NCI-H2081 (cell line): Measurements from ENCODE around the gene AMOTL1.

Source experiments
- DNase-seq, 2 experiments: peaks; one replicate each; lab custom pipeline; 2025; lab: John Stamatoyannopoulos, UW

Gene AMOTL1

DNA sequence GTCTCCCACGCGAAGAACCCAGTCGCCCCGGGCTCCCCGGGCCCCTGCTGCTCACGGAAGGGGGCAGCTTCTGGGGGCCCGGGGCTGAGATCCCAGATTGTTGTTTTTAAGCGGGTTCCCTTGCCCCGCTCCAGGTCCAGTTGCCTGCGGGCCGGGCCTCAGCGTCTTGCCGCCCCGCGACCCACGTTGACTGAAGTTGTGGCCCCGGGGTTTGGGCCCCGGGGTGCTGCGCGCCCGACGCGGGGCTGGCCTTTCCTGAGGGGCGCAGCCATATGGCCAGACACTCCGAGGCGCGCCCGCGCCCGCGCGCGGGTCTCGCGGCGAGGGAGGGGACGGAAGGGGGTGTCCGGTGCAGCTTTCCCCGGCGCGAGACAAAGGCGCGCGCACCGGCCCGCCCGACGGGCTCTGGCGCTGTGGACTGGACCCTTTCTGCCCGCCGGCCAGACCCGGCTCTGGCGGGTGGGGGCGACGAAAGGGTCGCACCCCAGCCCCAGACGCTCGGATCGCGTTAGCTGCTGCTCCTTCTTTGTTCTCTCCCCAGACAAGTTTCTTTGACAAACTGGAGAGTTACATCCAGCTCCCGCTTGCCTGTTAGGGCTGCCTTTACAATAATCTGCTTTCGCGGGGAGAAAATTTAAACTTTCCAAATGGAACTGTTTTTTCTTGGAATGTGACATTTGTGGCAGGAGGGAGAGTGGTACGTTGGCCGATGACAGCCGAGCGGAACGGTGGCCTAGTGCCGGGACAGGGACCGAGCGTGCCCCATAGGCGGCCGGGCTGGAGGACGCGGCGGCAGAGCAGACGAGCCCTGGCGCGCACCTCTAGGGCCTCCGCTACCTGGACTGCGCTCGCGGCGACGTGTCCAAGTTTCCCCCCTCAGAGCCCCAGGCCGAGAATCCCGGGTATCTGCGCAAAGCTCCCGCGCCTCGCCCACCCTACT lies 716 bp downstream of the AMOTL1 start:
- peak; percentile 36 to 57 for DNase-seq

DNA sequence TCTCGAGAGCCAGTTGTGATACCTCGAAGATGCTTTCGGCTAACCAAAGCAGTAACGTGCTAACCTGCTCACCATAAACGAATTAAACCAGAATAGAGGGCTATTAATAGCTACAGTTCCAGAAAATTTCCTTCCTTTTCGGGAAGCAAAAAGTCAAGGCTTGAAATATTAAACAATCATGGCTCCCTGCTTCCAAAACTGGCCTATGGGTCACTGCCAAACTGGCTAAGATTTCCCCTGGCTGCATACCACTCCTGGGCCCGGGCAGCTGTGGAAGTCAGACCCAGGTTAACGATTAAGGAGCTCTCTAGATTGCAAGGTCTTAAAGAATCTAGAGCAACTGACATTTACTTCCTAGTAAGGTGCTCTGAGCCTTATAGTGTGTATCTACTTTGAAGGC lies 1.7 kb downstream of the AMOTL1 start:
- no peak for DNase-seq

DNA sequence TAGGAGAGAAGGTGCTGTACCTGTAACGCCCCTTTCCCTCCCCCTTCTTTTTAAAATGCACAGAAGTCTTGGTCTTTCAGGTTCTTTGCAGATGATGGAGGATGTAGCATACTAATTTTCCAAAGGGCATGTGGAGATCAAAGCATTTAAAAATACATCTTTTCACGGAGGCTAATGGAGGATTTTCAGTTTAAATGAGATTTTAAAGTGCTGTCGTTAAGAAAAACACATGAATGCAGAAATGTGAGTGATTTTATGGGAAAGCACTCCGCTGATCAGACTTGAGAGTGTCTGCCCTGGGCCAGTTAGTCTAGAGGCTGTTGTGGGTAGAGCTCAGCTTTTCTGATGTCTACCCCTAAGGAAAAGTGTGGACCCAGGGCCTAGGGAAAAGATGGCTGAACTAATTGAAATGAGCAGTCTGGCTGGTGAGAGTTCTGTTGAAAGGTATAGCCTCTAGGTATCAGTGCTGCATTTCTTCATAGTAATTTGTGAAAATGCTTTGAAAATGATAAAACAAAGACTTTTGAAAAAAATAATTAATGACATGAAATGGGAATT lies 2.5 kb downstream of the AMOTL1 start:
- DNase-seq = no peak

DNA sequence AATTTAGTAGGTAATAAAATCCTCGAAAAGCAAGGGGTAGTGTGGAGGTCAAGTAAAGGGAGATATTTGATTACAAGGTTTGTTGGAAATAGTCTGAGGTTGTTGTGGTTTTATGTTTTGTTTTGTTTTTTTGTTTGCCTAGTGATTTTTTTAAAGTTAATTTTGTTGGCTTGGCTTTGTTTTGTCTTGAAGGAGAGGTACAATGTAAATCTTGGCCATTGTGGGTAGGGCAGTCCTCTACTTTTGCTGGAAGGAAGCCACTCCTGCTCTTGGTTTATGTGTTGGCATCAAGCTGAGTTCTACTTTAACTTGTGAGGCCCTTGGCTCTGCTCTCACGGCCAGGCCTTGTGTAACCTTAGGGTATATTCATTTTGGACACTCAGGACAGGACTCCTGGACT lies 3.2 kb downstream of the AMOTL1 start:
- DNase-seq = no peak

DNA sequence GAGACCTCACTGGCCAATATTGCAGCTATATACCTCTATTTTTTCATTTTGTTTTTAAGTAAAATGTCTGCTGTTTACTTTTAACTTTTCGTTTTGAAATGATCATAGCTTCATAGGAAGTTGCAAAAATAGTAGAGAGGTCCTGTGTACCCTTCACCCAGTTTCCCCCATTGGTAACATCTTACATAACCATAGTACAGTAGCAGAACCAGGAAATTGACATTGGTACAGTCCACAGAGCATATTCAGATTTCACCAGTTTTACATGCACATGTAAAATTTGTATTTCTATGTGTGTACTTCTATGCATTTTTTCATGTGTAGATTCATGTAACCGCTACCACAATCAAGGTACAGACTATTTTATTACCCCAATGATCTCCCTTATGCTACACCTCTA lies 3.8 kb downstream of the AMOTL1 start:
- DNase-seq = no peak

DNA sequence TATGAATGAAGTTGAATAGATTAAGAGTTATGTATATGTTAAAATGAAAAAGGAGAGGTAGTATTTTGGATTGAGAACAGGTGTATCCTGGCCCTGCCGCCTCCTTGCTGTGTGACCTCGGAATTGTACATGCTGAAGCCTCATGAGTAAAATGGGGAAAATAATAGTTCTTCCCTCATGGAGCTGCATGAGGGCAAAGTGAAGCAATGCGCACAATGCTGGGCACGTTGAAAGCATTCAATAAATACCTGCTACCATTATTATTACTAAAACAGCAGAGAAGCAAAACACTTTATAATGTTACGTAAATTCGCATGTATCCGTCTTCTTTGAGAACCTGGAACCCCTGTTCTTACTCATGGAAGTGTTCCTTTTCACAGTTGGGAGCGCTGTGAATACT lies 5.7 kb downstream of the AMOTL1 start:
- no peak for DNase-seq

DNA sequence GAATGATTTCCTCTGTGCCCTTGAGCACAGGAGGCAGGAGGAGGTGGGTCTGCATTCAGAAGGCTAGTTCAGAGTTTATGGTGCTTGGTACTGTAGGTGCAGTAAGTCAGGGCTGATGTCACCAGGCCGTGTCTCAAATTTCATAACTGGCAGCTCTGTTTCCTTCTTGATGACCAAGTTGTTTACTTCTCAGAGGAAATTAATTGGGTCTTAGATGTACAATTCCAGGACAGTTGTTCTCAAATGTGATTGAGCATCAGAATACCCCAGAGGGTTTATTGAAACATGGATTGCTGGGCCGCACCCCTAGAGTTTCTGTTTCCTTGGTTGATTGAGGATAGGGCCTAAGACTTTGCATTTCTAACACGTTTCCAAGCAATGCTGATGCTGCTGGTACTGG lies 6.2 kb downstream of the AMOTL1 start:
- no peak for DNase-seq

DNA sequence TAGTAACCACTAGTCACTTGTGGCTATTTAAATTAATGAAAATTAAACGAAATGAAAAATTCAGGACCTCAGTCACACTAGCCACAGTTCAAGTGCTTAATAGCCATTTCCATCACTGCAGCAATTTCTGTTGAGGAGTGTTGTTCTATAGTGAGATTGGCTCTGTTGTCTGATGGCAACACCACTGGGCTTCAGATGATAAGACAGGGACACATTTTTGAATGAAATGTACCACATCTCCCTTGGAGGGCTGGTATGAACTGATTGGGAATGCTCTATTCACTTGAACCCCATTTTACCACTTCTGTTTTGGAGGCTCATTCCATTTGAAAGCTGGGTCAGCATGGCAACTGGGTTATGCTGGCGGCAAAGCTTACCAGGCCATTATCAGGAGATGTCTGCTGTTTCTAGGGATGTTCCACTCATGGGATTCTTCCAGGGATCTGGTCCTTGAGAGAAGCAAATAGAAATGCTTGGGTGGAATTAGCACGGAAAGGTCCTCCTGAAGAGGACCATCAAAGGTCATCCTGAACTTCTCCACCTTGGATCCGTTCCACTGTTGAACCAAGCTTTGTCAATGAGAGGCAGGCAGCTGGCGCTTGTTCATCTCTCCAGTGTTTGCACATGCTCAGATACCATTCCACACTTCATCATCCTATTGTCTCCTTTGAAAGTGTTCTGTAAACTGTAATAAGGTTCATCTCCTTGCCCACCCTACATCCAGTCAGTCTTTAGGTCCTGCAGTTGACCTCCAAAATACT lies 7.6 kb downstream of the AMOTL1 start:
- DNase-seq = peak; percentile 8 to 59

DNA sequence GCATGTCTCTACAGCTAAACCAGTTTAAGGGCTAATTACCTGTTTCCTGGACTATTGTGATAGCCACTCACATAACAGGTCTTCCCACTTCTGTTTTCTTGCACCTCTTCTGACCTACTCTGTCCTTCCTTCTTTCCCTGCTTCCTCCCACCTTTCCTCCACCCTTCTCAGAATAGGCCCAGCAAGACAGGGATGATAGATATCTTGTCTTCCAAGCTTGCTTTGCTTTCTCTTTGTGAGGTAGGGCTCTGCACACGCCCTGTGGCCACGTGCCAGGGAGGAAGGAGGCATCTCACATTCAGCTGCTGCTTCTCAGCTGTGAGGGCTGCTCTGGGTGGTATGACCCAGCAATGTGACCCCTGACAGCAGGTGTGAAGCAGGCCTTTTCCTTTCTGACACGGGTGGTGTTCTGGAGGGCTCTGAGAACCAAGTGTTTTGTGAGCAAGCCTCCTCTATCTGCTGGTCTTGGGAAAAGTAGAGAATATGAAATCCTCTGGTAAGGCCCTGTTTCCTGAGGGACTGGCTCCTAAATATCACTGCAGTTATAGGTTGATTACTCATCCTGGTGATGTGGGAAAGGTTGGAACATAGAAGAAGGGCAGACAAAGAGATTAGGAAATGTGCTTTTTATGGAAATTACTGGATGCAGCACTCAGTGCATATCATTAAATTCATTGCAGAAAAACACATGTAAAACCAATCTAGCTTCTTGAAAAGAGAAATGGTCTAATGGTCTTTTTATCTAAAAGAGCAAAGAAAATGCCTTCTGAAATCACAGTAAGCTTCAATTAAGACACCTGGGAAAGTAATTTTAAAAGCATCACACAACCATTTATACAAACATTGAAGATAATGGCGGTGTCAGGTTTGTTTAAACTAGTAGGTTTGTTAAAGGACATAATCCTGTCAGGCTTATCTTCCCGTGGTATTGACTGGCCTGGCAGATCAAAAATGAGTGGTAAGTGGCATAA lies 8.5 kb downstream of the AMOTL1 start:
- DNase-seq = peak; percentile 72 to 92

DNA sequence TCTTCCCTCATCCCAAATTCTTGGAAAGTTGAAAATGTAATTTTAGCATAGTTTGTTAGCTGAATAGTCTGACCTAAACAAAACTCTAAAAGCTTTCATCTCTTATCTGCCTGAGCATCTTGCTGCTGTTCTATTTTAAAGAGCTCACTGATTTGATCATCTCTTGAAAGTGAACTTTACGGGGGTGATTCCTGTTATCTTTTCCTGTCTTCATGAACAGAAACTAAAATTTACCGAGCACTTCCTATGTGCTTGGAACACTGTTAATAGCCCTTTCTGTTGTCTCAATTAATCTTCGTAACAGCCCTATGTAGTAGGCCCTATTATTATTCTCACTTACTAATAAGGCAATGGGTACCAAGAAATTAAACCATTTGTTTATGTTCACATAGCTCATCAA lies 12.3 kb downstream of the AMOTL1 start:
- no peak for DNase-seq

DNA sequence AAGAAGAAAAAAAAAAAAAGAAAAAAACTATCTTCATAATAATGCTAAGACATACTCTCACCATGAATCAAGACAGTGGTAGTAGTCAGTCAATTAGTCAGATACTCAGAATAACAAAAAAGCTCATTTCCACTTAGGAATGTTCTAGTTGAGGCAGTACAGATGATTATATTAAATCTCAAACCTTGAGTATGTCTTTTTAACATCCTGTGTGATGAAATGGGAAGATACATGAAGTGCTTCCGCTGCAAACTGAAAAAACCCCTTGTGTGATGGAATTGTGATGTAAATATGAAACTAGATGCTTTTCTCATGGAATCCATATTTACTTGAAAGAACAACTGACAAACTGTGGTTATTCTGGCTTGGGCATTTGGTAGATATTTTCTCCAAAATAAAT lies 13.7 kb downstream of the AMOTL1 start:
- no peak for DNase-seq

DNA sequence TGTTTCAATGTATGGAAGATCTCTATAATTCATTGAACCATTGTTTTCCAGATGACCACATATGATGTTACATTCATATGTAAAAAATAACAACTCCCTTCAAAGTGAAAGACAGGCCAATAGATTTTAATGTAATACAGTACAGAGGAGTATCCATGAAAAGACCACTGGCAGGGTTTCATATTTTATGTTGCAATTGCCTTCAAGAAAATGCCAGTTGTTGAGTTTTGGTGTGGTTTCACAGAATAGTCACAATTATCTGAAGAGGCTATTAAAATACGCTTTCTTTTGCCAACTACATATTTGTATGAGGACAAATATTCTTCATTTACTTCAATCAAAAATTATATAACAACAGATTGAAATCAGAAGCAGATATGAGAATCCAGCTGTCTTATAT lies 14.3 kb downstream of the AMOTL1 start:
- DNase-seq = no peak

DNA sequence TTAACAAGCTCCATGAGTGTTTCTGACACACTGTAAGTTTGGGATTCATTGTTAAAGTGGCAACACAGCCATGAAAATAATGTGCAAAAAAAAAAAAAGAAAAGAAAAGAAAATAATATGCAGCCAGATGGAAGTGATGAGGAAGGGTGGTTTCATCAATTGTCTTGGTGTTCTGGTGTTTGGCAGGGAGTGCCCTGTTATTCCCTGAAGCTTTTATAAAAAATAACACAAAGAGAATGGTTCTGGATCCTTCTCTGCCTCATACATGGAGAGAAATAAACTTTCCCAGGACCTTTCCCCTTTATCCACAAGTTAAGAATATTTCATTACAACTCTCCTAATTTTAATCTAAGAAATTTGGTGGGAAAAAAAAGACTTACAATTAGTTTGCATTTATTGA lies 16.7 kb downstream of the AMOTL1 start:
- no peak for DNase-seq

DNA sequence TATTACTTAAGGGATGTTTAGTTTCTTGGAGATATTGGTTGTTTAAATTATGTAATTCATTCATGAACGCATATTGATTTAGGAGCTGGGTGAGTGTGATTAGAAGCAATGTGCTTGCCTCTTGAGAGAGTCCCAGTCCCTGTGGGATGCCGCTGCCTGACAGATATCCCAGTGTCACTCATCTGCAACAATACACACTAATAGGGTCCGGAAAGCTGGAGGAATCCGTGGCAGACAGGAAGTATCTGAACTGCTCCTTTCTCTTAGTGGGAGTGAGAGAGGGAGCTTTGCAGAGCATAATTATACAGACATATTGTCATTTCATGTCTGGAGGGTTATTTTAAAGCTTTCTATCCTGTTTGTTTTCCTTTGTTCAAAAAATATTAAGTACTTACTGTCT lies 17.4 kb downstream of the AMOTL1 start:
- DNase-seq = no peak

DNA sequence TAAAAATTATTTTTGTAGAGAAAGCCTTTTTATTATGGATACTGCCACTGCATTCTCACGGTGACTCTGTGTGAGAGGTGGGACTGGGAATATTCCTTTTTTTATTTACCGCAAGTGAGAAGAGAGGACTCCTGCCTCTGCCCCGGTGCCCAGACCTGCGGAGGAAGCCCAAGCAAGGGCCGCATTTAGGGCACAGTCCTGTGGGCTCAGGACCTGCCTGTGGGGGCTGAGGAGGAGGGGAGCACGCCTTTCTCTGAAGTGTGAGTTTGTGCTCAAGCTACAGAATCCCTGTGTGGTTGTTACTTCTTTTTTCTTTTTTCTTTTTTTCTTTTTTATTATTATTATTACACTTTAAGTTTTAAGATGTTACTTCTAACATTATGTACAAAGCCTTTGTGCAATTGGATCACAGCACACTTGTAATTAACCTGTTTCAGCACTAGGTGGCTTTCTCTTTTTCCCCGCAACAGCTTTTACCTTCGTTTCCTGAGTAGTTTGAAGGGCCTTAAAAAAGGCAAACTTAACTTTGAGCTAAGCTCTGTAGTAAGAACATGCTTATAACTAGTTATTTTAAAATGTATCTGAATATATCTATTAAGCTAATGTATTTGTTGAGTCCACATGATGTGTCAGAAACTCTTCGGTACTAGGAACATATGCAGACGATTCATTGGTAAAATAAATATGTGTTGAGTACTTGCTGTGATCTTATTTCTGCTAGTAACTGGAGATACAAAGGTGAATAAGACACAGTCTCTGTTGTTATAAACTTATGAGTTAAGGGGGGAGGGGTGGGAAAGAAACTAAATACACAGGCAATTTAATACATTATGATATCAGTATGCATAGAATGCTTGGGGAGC lies 18.3 kb downstream of the AMOTL1 start:
- peak; percentile 6 to 27 for DNase-seq

DNA sequence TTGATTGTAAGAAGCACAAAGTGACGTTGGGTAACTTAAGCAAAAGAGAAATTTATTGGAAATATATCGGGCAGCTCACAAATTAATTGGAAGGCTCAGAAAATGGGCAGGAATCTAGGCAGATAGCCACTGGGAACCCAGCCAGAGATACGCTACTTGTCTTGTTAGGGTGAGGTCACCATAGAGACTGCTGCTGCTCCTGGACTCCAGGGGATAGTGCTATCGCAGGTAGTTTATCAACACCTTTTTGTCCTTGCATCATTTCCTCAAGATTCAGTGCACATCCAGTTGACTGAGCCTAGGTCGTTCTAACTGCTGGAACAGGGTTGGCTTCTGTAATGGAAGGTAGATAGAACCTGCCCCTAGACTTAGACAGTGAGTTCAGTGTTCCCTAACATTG lies 19.6 kb downstream of the AMOTL1 start:
- DNase-seq = peak in 1 of 2 experiments; percentile 28

DNA sequence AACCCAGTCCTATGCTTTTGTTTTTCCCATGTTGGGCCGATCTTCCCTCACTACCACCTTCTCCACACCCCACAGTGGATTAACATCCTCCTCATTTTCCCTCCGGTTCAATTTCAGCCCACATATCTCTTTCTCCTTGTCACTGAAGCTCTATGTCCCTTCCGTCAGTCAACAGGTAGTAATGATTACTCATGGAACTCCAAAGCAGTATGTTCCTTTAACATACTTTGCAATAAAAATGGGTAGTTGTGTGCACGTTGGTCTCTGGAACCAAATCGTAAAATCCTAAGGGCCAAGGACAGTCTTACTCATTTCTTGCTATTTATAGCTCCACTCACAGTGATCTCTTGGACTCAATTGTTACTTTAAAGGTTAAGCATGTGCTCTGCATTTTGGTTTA lies 20.2 kb downstream of the AMOTL1 start:
- no peak for DNase-seq

DNA sequence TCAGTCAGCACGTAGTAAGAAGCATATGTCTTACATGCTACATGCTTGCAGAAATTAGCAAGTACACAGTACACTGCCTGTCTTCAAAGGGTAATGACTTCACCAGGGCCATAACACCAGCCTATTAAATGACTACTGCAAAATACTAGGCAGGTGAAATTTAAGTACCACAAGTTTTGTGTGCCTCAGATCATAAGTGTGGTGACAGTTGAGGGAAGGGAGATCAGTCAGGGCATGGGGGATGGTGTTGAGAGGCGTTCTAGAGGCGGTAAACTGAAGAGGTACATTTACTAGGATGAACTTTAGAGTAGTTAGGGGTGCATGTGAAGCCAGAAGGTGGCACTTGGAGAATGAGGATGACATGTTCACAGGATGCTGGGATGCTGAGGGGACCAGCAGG lies 22.0 kb downstream of the AMOTL1 start:
- no peak for DNase-seq

DNA sequence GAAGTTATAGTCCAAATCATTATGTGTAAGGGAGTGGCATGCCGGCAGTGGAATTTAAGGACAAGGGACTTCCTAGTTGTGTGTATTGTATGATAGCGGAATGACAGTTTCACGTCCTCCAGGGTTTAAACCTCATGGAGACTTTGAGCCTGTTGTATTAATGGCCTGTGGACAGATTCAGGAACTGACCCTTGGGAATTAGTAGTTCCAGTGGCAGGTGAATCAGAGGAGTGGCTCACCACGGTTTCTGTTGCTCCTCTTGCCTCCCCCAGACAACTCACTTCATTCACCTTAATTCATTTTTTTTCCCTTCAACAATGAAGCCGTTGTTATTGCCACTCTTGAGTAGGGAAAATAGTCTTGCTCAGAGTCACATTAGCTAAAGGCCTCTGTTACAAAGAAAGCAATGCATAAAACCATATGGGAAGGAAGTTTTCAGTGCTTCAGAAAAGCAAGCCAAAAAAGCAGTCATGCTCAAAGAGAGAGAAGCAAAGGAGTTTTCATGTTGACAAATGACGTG lies 22.6 kb downstream of the AMOTL1 start:
- DNase-seq = no peak

DNA sequence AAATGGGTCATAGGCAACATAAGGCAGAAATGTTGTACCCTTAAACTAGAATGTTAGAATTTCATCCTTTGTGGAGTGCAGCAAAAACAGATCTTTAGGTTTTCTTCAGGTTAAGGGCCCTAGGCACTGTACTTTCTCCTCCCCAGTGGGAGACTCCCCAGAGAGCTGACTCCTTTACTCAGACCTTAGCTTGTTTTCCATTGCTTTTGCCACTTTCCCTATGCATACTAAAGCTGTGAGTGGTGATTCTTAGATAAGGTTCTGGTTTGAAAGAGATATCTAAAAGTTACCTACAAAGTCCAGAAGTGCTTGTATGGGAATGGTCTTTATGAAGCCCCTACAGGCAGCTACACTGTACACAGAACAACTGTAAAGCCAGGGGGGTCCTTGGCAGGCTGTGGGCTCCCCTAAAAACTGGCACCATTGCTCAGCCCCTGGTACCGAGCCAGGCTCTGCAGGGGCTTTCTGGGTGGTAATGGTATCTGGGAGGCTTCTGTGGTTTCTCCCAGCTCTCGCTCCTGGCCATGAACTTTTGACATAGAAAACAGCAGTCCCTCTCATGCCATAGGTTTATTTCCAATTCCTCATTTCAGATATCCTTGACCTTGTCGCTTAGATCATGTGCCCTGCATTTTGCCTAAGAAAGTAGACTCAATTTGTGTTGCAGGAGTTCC lies 23.2 kb downstream of the AMOTL1 start:
- DNase-seq = no peak
